GM18498 (cell line): ENCODE data around the gene CYP4F12.

ENCODE experiments used
- ATAC-seq: cut with Tn5 transposase; IDR thresholded peaks from one replicate; pipeline ENCODE4 v1.9.1; 2021; ENCODE audit warnings: mild to moderate bottlenecking, moderate library complexity; ENCODE audit not compliant: unreplicated experiment

The CYP4F12 gene

GRCh38 chr19:15702534-15702930 lies 29.6 kb downstream of the CYP4F12 start:
- no peak for ATAC-seq

- no peak for ATAC-seq
Observed at GRCh38 chr19:15714638-15715037, 41.8 kb downstream of the CYP4F12 start.

GRCh38 chr19:15715642-15716041 lies 42.8 kb downstream of the CYP4F12 start:
- ATAC-seq, result no peak

- ATAC-seq, result no peak
Observed at GRCh38 chr19:15717809-15718208, 44.9 kb downstream of the CYP4F12 start.

- ATAC-seq, result no peak
Observed at GRCh38 chr19:15721268-15721667, 48.4 kb downstream of the CYP4F12 start.

- ATAC-seq, result no peak
Observed at GRCh38 chr19:15722956-15723355, 50.1 kb downstream of the CYP4F12 start.

GRCh38 chr19:15727724-15728123 lies 54.8 kb downstream of the CYP4F12 start, which contains the start of gene OR10H2:
OR10H2 (plus strand) TSS chr19:15728024; CDS start chr19:15728044, 20 bp downstream.
- no peak for ATAC-seq

DNA sequence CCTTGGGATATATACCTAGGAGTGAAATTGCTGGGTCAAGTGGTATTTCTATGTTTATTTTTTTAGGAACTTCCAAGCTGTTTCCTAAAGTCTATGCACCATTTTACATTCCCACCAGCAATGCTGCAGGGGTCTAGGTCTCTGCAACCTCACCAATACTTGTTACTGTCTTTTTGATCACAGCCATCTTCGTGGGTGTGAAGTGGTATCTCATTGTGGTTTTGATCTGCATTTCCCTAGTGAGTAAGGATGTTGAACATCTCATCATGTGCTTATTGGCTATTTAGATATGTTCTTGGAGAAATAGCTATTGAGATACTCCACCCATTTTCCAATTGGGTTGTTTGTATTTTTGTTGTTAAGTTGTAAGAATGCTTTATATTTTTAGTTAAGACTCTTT lies 57.7 kb downstream of the CYP4F12 start:
- no peak for ATAC-seq

- no peak for ATAC-seq
Observed at GRCh38 chr19:15732388-15732787, 59.5 kb downstream of the CYP4F12 start.

DNA sequence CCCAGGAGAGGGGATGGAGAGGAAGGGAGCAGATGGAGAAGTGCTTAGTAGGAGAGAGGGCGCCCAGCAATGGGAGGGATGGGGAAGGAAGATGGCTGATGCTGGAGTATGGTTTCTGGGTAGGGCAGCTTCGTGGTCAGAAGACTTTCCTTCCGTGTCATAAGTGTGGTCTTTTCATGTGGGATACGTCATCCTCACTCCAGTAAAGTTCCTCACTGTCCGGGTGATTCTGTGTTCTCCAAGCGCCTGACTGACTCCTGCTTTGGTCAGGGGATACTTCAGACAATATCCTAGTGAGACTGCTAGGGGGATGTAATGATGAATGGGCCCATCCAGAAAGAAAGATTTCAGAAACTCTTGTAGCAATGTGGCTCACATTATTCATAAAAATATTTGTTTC lies 61.0 kb downstream of the CYP4F12 start:
- no peak for ATAC-seq

DNA sequence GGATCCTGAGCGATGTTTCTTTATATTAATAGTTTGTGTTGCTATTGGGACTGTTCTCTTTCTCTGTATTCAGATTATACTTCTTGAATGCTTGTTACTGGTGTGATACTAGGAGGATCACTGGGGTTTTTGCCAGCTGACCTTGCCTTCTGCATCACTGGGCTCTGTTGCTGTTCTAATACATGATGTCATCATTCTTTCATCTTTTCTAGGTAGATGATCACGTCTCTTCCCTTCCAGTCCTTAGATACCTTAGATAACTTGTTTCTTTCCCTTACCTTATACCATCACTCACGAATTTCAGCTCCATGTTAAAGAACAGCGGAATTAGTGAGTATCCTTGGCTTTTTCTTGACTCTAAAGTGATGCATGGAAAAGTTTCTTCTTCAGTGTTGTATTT lies 64.8 kb downstream of the CYP4F12 start, which contains the start of gene OR10H3:
Gene OR10H3 (plus strand): TSS at position 264 of the 400 bp plus-strand sequence. CDS start 3,408 bp downstream, outside the sequence.
- ATAC-seq, result no peak

DNA sequence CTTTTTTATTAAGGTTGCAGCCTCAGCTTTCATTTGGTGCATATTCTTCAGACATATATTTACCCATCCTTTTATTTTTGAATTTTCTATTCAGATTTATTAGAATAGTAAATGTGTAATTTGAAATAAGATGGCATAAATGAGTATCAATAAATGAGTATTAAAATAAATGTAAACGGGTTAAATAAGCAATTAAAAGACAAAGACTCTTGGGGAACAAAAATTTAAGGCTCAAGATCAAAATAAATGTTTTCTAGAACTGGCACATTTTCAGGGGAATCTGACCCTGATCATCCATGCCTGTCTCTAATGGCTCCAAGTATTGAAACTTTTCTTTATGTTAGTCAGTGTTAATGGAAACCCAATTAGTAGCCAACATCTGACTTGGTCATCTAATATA lies 67.9 kb downstream of the CYP4F12 start:
- ATAC-seq, result no peak
